Sigmoid colon (tissue), 7 donors: ENCODE data around the gene INO80D. TPM values are rescaled to one million over a fixed set of nuclear protein-coding genes. Genes with fewer than 3 reads are reported as not detected.

Experiments used
- DNase-seq: peaks from one replicate; pipeline ENCODE4 v3.0.0-alpha.2; 2019
- H3K27ac ChIP-seq, 4 donors: fragments of 200-600 bp; sonication (generic); one replicate each; pipeline ENCODE4 v1.5.1; 2016 to 2019; ENCODE audit warnings: mild to moderate bottlenecking in 1 of 4
- H3K27me3 ChIP-seq, 3 donors: fragments of 200-600 bp; sonication (generic); one replicate each; pipeline ENCODE4 v1.5.1; 2019; ENCODE audit warnings: mild to moderate bottlenecking in 1 of 3
- H3K36me3 ChIP-seq, 4 donors: fragments of 200-600 bp; sonication (generic); one replicate each; pipeline ENCODE4 v1.5.1; 2016 to 2019
- H3K4me1 ChIP-seq, 4 donors: fragments of 200-600 bp; sonication (generic); one replicate each; pipeline ENCODE4 v1.5.1; 2017 to 2019
- H3K4me3 ChIP-seq, 4 donors: fragments of 200-600 bp; sonication (generic); one replicate each; pipeline ENCODE4 v1.5.1; 2017 to 2019; ENCODE audit warnings: mild to moderate bottlenecking in 2 of 4, moderate library complexity in 1 of 4
- H3K9me3 ChIP-seq, 4 donors: fragments of 200-600 bp in 3 of 4; sonication (generic) in 3 of 4; one replicate each; pipeline versions ENCODE4 v1.5.1 to v1.6.1; 2013 to 2019
- CTCF ChIP-seq, 4 experiments: fragments of 450-650 bp in 3 of 4; fragments of 200-600 bp in 1 of 4; IDR thresholded peaks; one replicate each; pipeline ENCODE4 v1.5.1; 2016 to 2019; ENCODE audit warnings: antibody characterized with exemption in 4 of 4, mild to moderate bottlenecking in 3 of 4, moderate library complexity in 2 of 4
- EP300 ChIP-seq, 4 donors: sonication (generic); formaldehyde crosslinking; IDR thresholded peaks; one replicate each; pipeline ENCODE4 v1.6.1; 2017; ENCODE audit warnings: antibody characterized with exemption in 4 of 4
- POLR2A ChIP-seq, 2 donors: fragments of 450-650 bp; IDR thresholded peaks; one replicate each; pipeline ENCODE4 v1.6.1; 2016; ENCODE audit warnings: antibody characterized with exemption in 2 of 2, mild to moderate bottlenecking in 2 of 2, moderate library complexity in 2 of 2
- POLR2AphosphoS5 ChIP-seq, 4 donors: sonication (generic); formaldehyde crosslinking; IDR thresholded peaks; one replicate each; pipeline ENCODE4 v1.6.1; 2017; ENCODE audit warnings: antibody characterized with exemption in 4 of 4
- WGBS, 2 donors: extraction: QIAGEN DNeasy Blood & Tissue Kit; methylation state at CpG; one replicate each; pipeline ENCODE4 v1.1.7; 2013; 5-methylcytosine and 5-hydroxymethylcytosine counted together
- intact Hi-C: fragments of 100-400 bp; cut with DNase I; formaldehyde crosslinking; loops from one replicate; pipeline ENCODE4 v1.15.1; 2023
- polyA plus RNA-seq, 3 donors: library from polyadenylated mRNA; stranded (reverse); fragments of 200-250 nt; gene quantifications; one replicate each; pipeline ENCODE4 v1.2.3, GENCODE V29; 2013
- small RNA-seq, 3 donors: library from RNA; depleted of rRNA; stranded (forward); fragments of <200 nt; gene quantifications; one replicate each; pipeline ENCODE3, GENCODE V24; 2016
- total RNA-seq, 4 donors: library from RNA; depleted of rRNA; stranded (reverse); fragments of >200 nt; gene quantifications; one replicate each; pipeline ENCODE4 v1.1.0, GENCODE V29; 2016
- donor health status: healthy with polysubstance abuse.
- donor health status: Bipolar disorder and iron deficiency.
- donor health status: healthy.

The INO80D gene
- total and polyA plus RNA-seq, 7 donors = 1.2 to 19.8 (median 13.0) TPM

GRCh38 chr2:205946226-205946625 lies 139.7 kb downstream of the INO80D start:
- Histone ChIP-seq H3K27me3 (no peaks in the 10 kb centered on the region), H3K4me3 (no peak overlapping the region), H3K36me3 (no peaks in the 10 kb centered on the region), H3K9me3 (no peaks in the 10 kb centered on the region), H3K27ac (no peak overlapping the region), H3K4me1 (peaks cover 0 to 10% (median 4%) of the 10 kb centered on the region in 4 donors)
- 80 to 83% methylated on average over 7 of the region's 7 CpGs for WGBS, 2 donors
- intact Hi-C loops = no loop called here
- no peak for DNase-seq
- TF ChIP-seq CTCF (IDR thresholded peaks at IDR 0.05) = no peak
- TF ChIP-seq POLR2A (IDR thresholded peaks at IDR 0.05) = no peak
- TF ChIP-seq POLR2AphosphoS5 (IDR thresholded peaks at IDR 0.05) = no peak
- no peak for TF ChIP-seq EP300 (IDR thresholded peaks at IDR 0.05)

Small RNAs within 50 kb of the gene (small RNA-seq; reads per million reads assigned to genes)
- gene RF00006 = 0 reads per million in 3 donors
- gene RF00019 = 0 reads per million in 3 donors

Other genes with a start within 250 kb of the INO80D start
- 100 to 1,000 TPM in 2 of 4 donors, 10 to 100 TPM in 2; 69.5 to 109 (median 97.1) TPM for gene NDUFS1, start 73.3 kb upstream of the INO80D start, total RNA-seq
- 10 to 100 TPM; 46.6 to 66.6 (median 48.6) TPM for gene NDUFS1, start 73.3 kb upstream of the INO80D start, polyA plus RNA-seq
- 100 to 1,000 TPM; 227 to 680 (median 448) TPM for gene EEF1B2, start 73.7 kb upstream of the INO80D start, total RNA-seq
- gene EEF1B2, start 73.7 kb upstream of the INO80D start, polyA plus RNA-seq = 1,000 to 10,000 TPM in 1 of 3 donors, 100 to 1,000 TPM in 2; 646 to 1,024 (median 948) TPM
- 10 to 100 TPM; 12.7 to 15.0 (median 14.0) TPM for gene ZDBF2, start 188.5 kb upstream of the INO80D start, total RNA-seq
- 1 to 10 TPM in 2 of 3 donors, under 1 TPM in 1; 0.23 to 1.4 (median 1.2) TPM for gene ZDBF2, start 188.5 kb upstream of the INO80D start, polyA plus RNA-seq